ENCODE measurements around the gene FSTL4.

FSTL4 gene

GRCh38 chr5:133386662-133387061, 225.7 kb downstream of the FSTL4 start:
- DNase-seq (ENCODE audit: low spot score) = no peak

- DNase-seq (ENCODE audit: low spot score) = no peak
Measured at GRCh38 chr5:133385346-133385745, 227.0 kb downstream of the FSTL4 start.

- DNase-seq (ENCODE audit: low spot score) = no peak
Measured at GRCh38 chr5:133384903-133385302, 227.4 kb downstream of the FSTL4 start.

GRCh38 chr5:133384120-133384855, 228.1 kb downstream of the FSTL4 start:
- no peak for DNase-seq (ENCODE audit: low spot score)

- DNase-seq (ENCODE audit: low spot score) = no peak
Measured at GRCh38 chr5:133383580-133383939, 228.8 kb downstream of the FSTL4 start.

- no peak for DNase-seq (ENCODE audit: low spot score)
Measured at GRCh38 chr5:133382661-133383579, 229.4 kb downstream of the FSTL4 start.

GRCh38 chr5:133381571-133382365, 230.6 kb downstream of the FSTL4 start:
- no peak for DNase-seq (ENCODE audit: low spot score)

GRCh38 chr5:133381041-133381440, 231.3 kb downstream of the FSTL4 start:
- DNase-seq (ENCODE audit: low spot score) = no peak

- DNase-seq (ENCODE audit: low spot score) = no peak
Measured at GRCh38 chr5:133377736-133378135, 234.6 kb downstream of the FSTL4 start.

GRCh38 chr5:133376986-133377385, 235.4 kb downstream of the FSTL4 start:
- no peak for DNase-seq (ENCODE audit: low spot score)

GRCh38 chr5:133373121-133373870, 239.0 kb downstream of the FSTL4 start:
- DNase-seq (ENCODE audit: low spot score) = no peak

GRCh38 chr5:133372293-133372937, 239.9 kb downstream of the FSTL4 start:
- DNase-seq (ENCODE audit: low spot score) = no peak

GRCh38 chr5:133371371-133372155, 240.8 kb downstream of the FSTL4 start:
- DNase-seq (ENCODE audit: low spot score) = no peak

- DNase-seq (ENCODE audit: low spot score) = no peak
Measured at GRCh38 chr5:133370904-133371303, 241.4 kb downstream of the FSTL4 start.

GRCh38 chr5:133370036-133370831, 242.1 kb downstream of the FSTL4 start:
- DNase-seq (ENCODE audit: low spot score) = no peak

GRCh38 chr5:133368916-133369783, 243.2 kb downstream of the FSTL4 start:
- DNase-seq (ENCODE audit: low spot score) = no peak

- DNase-seq (ENCODE audit: low spot score) = no peak
Measured at GRCh38 chr5:133367984-133368383, 244.4 kb downstream of the FSTL4 start.

- no peak for DNase-seq (ENCODE audit: low spot score)
Measured at GRCh38 chr5:133367071-133367786, 245.1 kb downstream of the FSTL4 start.
